H1 (cell line): ENCODE measurements around the gene RBM14. TPM values are rescaled to one million over a fixed set of nuclear protein-coding genes. Genes with fewer than 3 reads are reported as not detected.

Experiments
- CTCF ChIA-PET: fragments of 300-600 bp; sonication (Branson Sonifier 250); formaldehyde crosslinking; loops from one replicate; lab custom pipeline; 2021; ENCODE audit not compliant: partially characterized antibody; lab: Charles Lee
- POLR2A ChIA-PET: fragments of 300-600 bp; sonication (Branson Sonifier 250); formaldehyde crosslinking; loops from one replicate; lab custom pipeline; 2021; ENCODE audit warnings: inconsistent platforms; ENCODE audit not compliant: partially characterized antibody; lab: Charles Lee
- DNase-seq, 2 experiments: peaks; one replicate each; pipeline versions ENCODE4 v3.0.0 to v3.0.0-alpha.2; 2010 to 2022; ENCODE audit warnings: low spot score in 2 of 2, low read depth in 1 of 2, mixed read lengths in 1 of 2
- FAIRE-seq: peaks from 2 replicates; lab custom pipeline; 2011; peaks lifted over from hg19 to GRCh38; lab: Jason Lieb, UNC
- H2AFZ ChIP-seq: 2 replicates; pipeline ENCODE4 v1.8.1; 2012; ENCODE audit warnings: low read length, inconsistent platforms
- H2AK5ac ChIP-seq: 2 replicates; pipeline ENCODE4 v1.6.1; 2013; ENCODE audit warnings: low read depth, low read length
- H2BK120ac ChIP-seq: replicated peaks from 2 replicates; pipeline ENCODE3; 2013; ENCODE audit warnings: low read depth, low read length, inconsistent platforms
- H2BK12ac ChIP-seq: 2 replicates; pipeline ENCODE4 v1.6.1; 2013; ENCODE audit warnings: low read depth, low read length
- H2BK15ac ChIP-seq: 2 replicates; pipeline ENCODE4 v1.6.1; 2013; ENCODE audit warnings: low read length
- H2BK20ac ChIP-seq: 2 replicates; pipeline ENCODE4 v1.6.1; 2013; ENCODE audit warnings: low read length
- H2BK5ac ChIP-seq: 2 replicates; pipeline ENCODE4 v1.6.1; 2013; ENCODE audit warnings: low read depth, low read length
- H3K14ac ChIP-seq: 2 replicates; pipeline ENCODE4 v1.6.1; 2013; ENCODE audit warnings: inconsistent platforms; ENCODE audit not compliant: insufficient read length
- H3K18ac ChIP-seq: 2 replicates; pipeline ENCODE4 v1.6.1; 2013; ENCODE audit warnings: low read length; ENCODE audit errors: extremely low read depth
- H3K23ac ChIP-seq: 2 replicates; pipeline ENCODE4 v1.6.1; 2013; ENCODE audit warnings: inconsistent platforms; ENCODE audit not compliant: insufficient read length
- H3K23me2 ChIP-seq: 2 replicates; pipeline ENCODE4 v1.6.1; 2013; ENCODE audit warnings: low read depth, low read length
- H3K27ac ChIP-seq: 2 replicates; pipeline ENCODE4 v1.6.1; 2011; ENCODE audit warnings: low read depth, low read length, inconsistent platforms
- H3K27me3 ChIP-seq, 4 experiments: replicated peaks in 1 of 4; 1 replicate in 1 of 4; 2 replicates in 3 of 4; pipeline versions ENCODE4 v1.6.1 to v1.8.1; 2011 to 2013; ENCODE audit warnings: low read length in 3 of 4, mild to moderate bottlenecking in 3 of 4, inconsistent platforms in 2 of 4, mixed read lengths in 2 of 4, moderate library complexity in 1 of 4; ENCODE audit not compliant: control insufficient read depth in 3 of 4, insufficient read depth in 3 of 4; ENCODE audit errors: extremely low read depth in 1 of 4
- H3K36me3 ChIP-seq, 4 experiments: 2 replicates each; pipeline versions ENCODE4 v1.6.1 to v1.8.1; 2011 to 2013; ENCODE audit warnings: mild to moderate bottlenecking in 4 of 4, low read length in 3 of 4, moderate library complexity in 2 of 4, control low read depth in 1 of 4, inconsistent platforms in 1 of 4; ENCODE audit not compliant: insufficient read depth in 4 of 4, control insufficient read depth in 2 of 4
- H3K4ac ChIP-seq: replicated peaks from 2 replicates; pipeline ENCODE3; 2013; ENCODE audit warnings: low read length, low read depth, mixed read lengths, inconsistent platforms; ENCODE audit not compliant: insufficient read length
- H3K4me1 ChIP-seq, 4 experiments: replicated peaks in 1 of 4; 1 replicate in 1 of 4; 2 replicates in 3 of 4; pipeline versions ENCODE4 v1.6.1 to v1.8.1; 2011 to 2013; ENCODE audit warnings: low read length in 3 of 4, inconsistent platforms in 2 of 4, mixed read lengths in 1 of 4; ENCODE audit not compliant: insufficient read depth in 4 of 4, control insufficient read depth in 3 of 4
- H3K4me2 ChIP-seq, 2 experiments: 2 replicates each; pipeline versions ENCODE4 v1.6.1 to v1.8.1; 2011 to 2013; ENCODE audit warnings: low read depth in 2 of 2, low read length in 2 of 2, control low read depth in 1 of 2, inconsistent platforms in 1 of 2, mild to moderate bottlenecking in 1 of 2; ENCODE audit not compliant: insufficient read depth in 1 of 2
- H3K4me3 ChIP-seq, 4 experiments: fragments of 200-600, 300-600 bp in 1 of 4; sonication (generic), shearing (Covaris generic), sonication (Bioruptor Twin) in 1 of 4; 2 replicates each; pipeline versions ENCODE4 v1.5.1 to v1.8.1; 2011 to 2016; ENCODE audit warnings: low read length in 4 of 4, low read depth in 3 of 4, control low read depth in 2 of 4, inconsistent platforms in 2 of 4, mild to moderate bottlenecking in 2 of 4, mixed read lengths in 1 of 4, moderate library complexity in 1 of 4; ENCODE audit not compliant: insufficient read depth in 2 of 4; ENCODE audit errors: extremely low read depth in 1 of 4
- H3K56ac ChIP-seq: replicated peaks from 2 replicates; pipeline ENCODE3; 2013; ENCODE audit warnings: low read depth, mild to moderate bottlenecking, mixed read lengths, low read length, inconsistent platforms; ENCODE audit not compliant: insufficient read length
- H3K79me1 ChIP-seq: 2 replicates; pipeline ENCODE4 v1.6.1; 2013; ENCODE audit warnings: low read depth, low read length, control low read depth
- H3K79me2 ChIP-seq, 2 experiments: 2 replicates each; pipeline versions ENCODE4 v1.6.1 to v1.8.1; 2012 to 2013; ENCODE audit warnings: low read length in 2 of 2, mild to moderate bottlenecking in 2 of 2, inconsistent platforms in 1 of 2; ENCODE audit not compliant: insufficient read depth in 2 of 2, control insufficient read depth in 1 of 2
- H3K9ac ChIP-seq, 4 experiments: replicated peaks in 1 of 4; 1 replicate in 1 of 4; 2 replicates in 3 of 4; pipeline versions ENCODE4 v1.6.1 to v1.8.1; 2011 to 2013; ENCODE audit warnings: low read depth in 3 of 4, low read length in 3 of 4, control low read depth in 2 of 4, mild to moderate bottlenecking in 2 of 4, moderate library complexity in 2 of 4, inconsistent platforms in 1 of 4; ENCODE audit errors: extremely low read depth in 1 of 4
- H3K9me3 ChIP-seq, 2 experiments: 2 replicates each; pipeline versions ENCODE4 v1.6.1 to v1.8.1; 2012 to 2013; ENCODE audit warnings: mild to moderate bottlenecking in 2 of 2, moderate library complexity in 2 of 2, control low read depth in 1 of 2, inconsistent platforms in 1 of 2, low read depth in 1 of 2, low read length in 1 of 2, mixed read lengths in 1 of 2; ENCODE audit not compliant: insufficient read depth in 2 of 2
- H4K20me1 ChIP-seq, 2 experiments: replicated peaks in 1 of 2; 2 replicates each; pipeline versions ENCODE3 to v1.8.1; 2011 to 2013; ENCODE audit warnings: inconsistent platforms in 2 of 2, low read length in 2 of 2, mild to moderate bottlenecking in 1 of 2; ENCODE audit not compliant: insufficient read depth in 2 of 2, control insufficient read depth in 1 of 2
- H4K5ac ChIP-seq: 2 replicates; pipeline ENCODE4 v1.6.1; 2013; ENCODE audit warnings: low read length, low read depth, mixed read lengths, inconsistent platforms; ENCODE audit not compliant: insufficient read length
- H4K8ac ChIP-seq: 2 replicates; pipeline ENCODE4 v1.8.0; 2013; ENCODE audit warnings: mild to moderate bottlenecking, moderate library complexity, low read length, inconsistent platforms; ENCODE audit not compliant: insufficient read depth; ENCODE audit errors: extremely low read depth
- H4K91ac ChIP-seq: replicated peaks from 2 replicates; pipeline ENCODE3; 2013; ENCODE audit warnings: low read length, mixed read lengths, inconsistent platforms; ENCODE audit not compliant: insufficient read length
- ASH2L ChIP-seq: fragments of 200-600, 300-600 bp; sonication (generic); IDR thresholded peaks from one replicate; pipeline ENCODE4 v1.7.1; 2017; ENCODE audit warnings: low read length
- EP300 ChIP-seq, 2 experiments: IDR thresholded peaks; 1 replicate in 1 of 2; 2 replicates in 1 of 2; pipeline ENCODE4 v1.6.1; 2011 to 2012; ENCODE audit warnings: low read depth in 2 of 2, low read length in 2 of 2, mild to moderate bottlenecking in 2 of 2, borderline replicate concordance in 1 of 2, inconsistent platforms in 1 of 2, moderate library complexity in 1 of 2
- HDAC6 ChIP-seq: IDR thresholded peaks from one replicate; pipeline ENCODE4 v1.7.1; 2012; ENCODE audit warnings: low read depth, mild to moderate bottlenecking, inconsistent platforms, low read length, moderate library complexity
- MAFK ChIP-seq: IDR thresholded peaks from 2 replicates; pipeline ENCODE4 v1.6.1; 2012; ENCODE audit warnings: low read depth, mild to moderate bottlenecking, improper control_type of control experiment, low read length
- NRF1 ChIP-seq: IDR thresholded peaks from 2 replicates; pipeline ENCODE4 v1.6.1; 2011; ENCODE audit warnings: mild to moderate bottlenecking, low read depth, low read length, improper control_type of control experiment
- RNF2 ChIP-seq: fragments of 200-900, 300-1000 bp; sonication (generic); IDR thresholded peaks from 2 replicates; pipeline ENCODE4 v1.7.1; 2016; ENCODE audit warnings: borderline replicate concordance, low read depth, mild to moderate bottlenecking, antibody characterized with exemption, low read length; ENCODE audit not compliant: poor library complexity, severe bottlenecking; ENCODE audit errors: missing control alignments
- SIN3A ChIP-seq, 2 experiments: IDR thresholded peaks in 1 of 2; conservative IDR thresholded peaks in 1 of 2; 2 replicates each; pipeline ENCODE4 v1.6.1; 2011 to 2012; ENCODE audit warnings: low read length in 2 of 2, improper control_type of control experiment in 1 of 2, low read depth in 1 of 2, mild to moderate bottlenecking in 1 of 2
- SIX5 ChIP-seq: IDR thresholded peaks from 2 replicates; pipeline ENCODE4 v1.6.1; 2011; ENCODE audit warnings: mild to moderate bottlenecking, low read depth, low read length
- SP1 ChIP-seq: IDR thresholded peaks from 2 replicates; pipeline ENCODE4 v1.6.1; 2011; ENCODE audit warnings: low read depth, low read length
- SP4 ChIP-seq: IDR thresholded peaks from 2 replicates; pipeline ENCODE4 v1.6.1; 2012; ENCODE audit warnings: low read length, inconsistent platforms
- TEAD4 ChIP-seq: IDR thresholded peaks from 2 replicates; pipeline ENCODE4 v1.6.1; 2012; ENCODE audit warnings: low read depth, low read length, inconsistent platforms, mixed read lengths
- YY1 ChIP-seq: IDR thresholded peaks from 2 replicates; pipeline ENCODE4 v1.6.1; 2011; ENCODE audit warnings: low read depth, mild to moderate bottlenecking, low read length
- WGBS, 2 experiments: shearing (Covaris generic) in 1 of 2; methylation state at CpG; one replicate each; pipeline versions ENCODE4 v1.1.6 to v1.1.7; 2013 to 2015; ENCODE audit warnings: low lambda C conversion rate in 2 of 2, mixed read lengths in 2 of 2, inconsistent platforms in 1 of 2, low coverage in 1 of 2, missing lambda C conversion rate in 1 of 2; ENCODE audit not compliant: insufficient replicate concordance in 2 of 2, insufficient coverage in 1 of 2, insufficient read length in 1 of 2; ENCODE audit errors: extremely low coverage in 1 of 2, missing lambda C conversion rate in 1 of 2; 5-methylcytosine and 5-hydroxymethylcytosine counted together
- polyA plus RNA-seq, 7 experiments: library from polyadenylated mRNA; depleted of rRNA in 3 of 7; stranded (reverse) in 5 of 7; unstranded in 2 of 7; fragments of >200 nt in 5 of 7; fragments of 200-250 nt in 2 of 7; gene quantifications; 1 replicate in 5 of 7; 2 replicates in 1 of 7; 4 replicates in 1 of 7; pipeline versions ENCODE4 v1.2.1 to v1.2.3, GENCODE V29; 2011 to 2013; ENCODE audit warnings: missing spikeins in 2 of 7, mixed read lengths in 2 of 7
- total RNA-seq: library from RNA; stranded (reverse); fragmentation: NEBNext Ultra II Directional; extraction: Animal tissue kit (Norgen Biotek cat#: 25700); gene quantifications from 2 replicates; pipeline ENCODE4 v1.2.1, GENCODE V29; 2021

RBM14 gene
- total and polyA plus RNA-seq, 2 of the 8 experiments (the other 6 are each of a cell fraction or from before 2014, with no cell fraction given) = 67.2 to 142 TPM

- POLR2A ChIA-PET = interaction anchor here (0.9 to 66.2 kb wide), 4 partner anchors 11 to 33 kb away, joined by 3 to 2165 read pairs (median 1084); partner anchors contain the start of genes CCDC87, CCS, RBM14 and RBM4
- CTCF ChIA-PET = interaction anchor here (0.8 to 2.5 kb wide), 4 partner anchors 10 to 119 kb away, joined by 3 to 8 read pairs (median 3); no protein-coding TSS in a partner anchor
- TF ChIP-seq SIN3A (conservative IDR thresholded peaks at IDR 0.05 in 1 of 2, IDR thresholded peaks at IDR 0.05 in 1 of 2; ENCODE audit: low read depth in 1 of 2, low read length in 2 of 2) (no peak), NRF1 (no peak), YY1 (no peak), SIX5 (no peak), MAFK (no peak), SP4 (no peak), TEAD4 (no peak), EP300 (IDR thresholded peaks at IDR 0.05; ENCODE audit: borderline replicate concordance in 1 of 2, low read depth in 2 of 2, low read length in 2 of 2) (no peak), SP1 (no peak), RNF2 (no peak), HDAC6 (no peak), ASH2L (no peak)
Observed at GRCh38 chr11:66609721-66610617, 6.5 kb upstream of the RBM14 start.

More at GRCh38 chr11:66609721-66610617, 6.5 kb upstream of the RBM14 start:
- Histone ChIP-seq H3K79me1 (no peaks in the 10 kb centered on the region), H2AK5ac (no peak overlapping the region), H3K18ac (no peak overlapping the region), H3K23me2 (no peaks in the 10 kb centered on the region), H3K36me3 (peaks cover 3 to 9% (median 6%) of the 10 kb centered on the region in 4 experiments; a peak in 5 of 8 replicates), H3K27ac (no peak overlapping the region), H3K14ac (no peak overlapping the region), H4K91ac (no peak overlapping the region), H4K20me1 (peaks cover 0 to 2% of the 10 kb centered on the region in 2 experiments), H3K56ac (no peak overlapping the region), H3K79me2 (no peaks in the 10 kb centered on the region), H3K27me3 (no peaks in the 10 kb centered on the region), H2BK12ac (no peak overlapping the region), H2BK15ac (no peak overlapping the region), H3K4me1 (no peaks in the 10 kb centered on the region), H2BK120ac (no peak overlapping the region), H2AFZ (no peak overlapping the region), H2BK20ac (no peak overlapping the region), H4K8ac (no peak overlapping the region), H3K9ac (no peak overlapping the region), H4K5ac (no peak overlapping the region), H3K4ac (no peak overlapping the region), H3K23ac (no peak overlapping the region), H3K4me3 (no peak overlapping the region), H3K4me2 (no peak overlapping the region), H2BK5ac (no peak overlapping the region), H3K9me3 (no peaks in the 10 kb centered on the region)
- WGBS, 2 experiments = 83% methylated on average over 4 of the region's 4 CpGs; no CpG with 5 or more reads in 1 of the 2 experiments
- FAIRE-seq (no peak), DNase-seq (no peak)
